Nephron progenitor cell (in vitro differentiated cells): ENCODE data around the gene MED31.
A peak's percentile ranks its signal among the peaks of the same experiment; 100 is the strongest.

Experiments
- DNase-seq: peaks from one replicate; pipeline ENCODE4 v3.0.0; 2021
- H3K27ac Mint-ChIP-seq: 2 replicates; pipeline ENCODE4 v1.8.0; 2021; ENCODE audit warnings: mild to moderate bottlenecking, moderate library complexity, mixed read lengths
- H3K27me3 Mint-ChIP-seq: 2 replicates; pipeline ENCODE4 v1.8.0; 2021; ENCODE audit warnings: mild to moderate bottlenecking, low read depth, mixed read lengths; ENCODE audit not compliant: poor library complexity
- H3K36me3 Mint-ChIP-seq: 2 replicates; pipeline ENCODE4 v1.8.0; 2021; ENCODE audit warnings: low read depth, mixed read lengths
- H3K4me1 Mint-ChIP-seq: 2 replicates; pipeline ENCODE4 v1.8.0; 2021; ENCODE audit warnings: mixed read lengths
- H3K4me3 Mint-ChIP-seq: 2 replicates; pipeline ENCODE4 v1.8.0; 2021; ENCODE audit warnings: mild to moderate bottlenecking, moderate library complexity, mixed read lengths
- H3K9me3 Mint-ChIP-seq: 2 replicates; pipeline ENCODE4 v1.8.0; 2021; ENCODE audit warnings: mild to moderate bottlenecking, moderate library complexity, mixed read lengths
- TF ChIP-seq, protein P1 (sequence below): fragments of 200-600 bp; sonication (generic); IDR thresholded peaks from 2 replicates; pipeline ENCODE4 v1.5.0; 2021; ENCODE audit warnings: antibody characterized with exemption

The MED31 gene

DNA sequence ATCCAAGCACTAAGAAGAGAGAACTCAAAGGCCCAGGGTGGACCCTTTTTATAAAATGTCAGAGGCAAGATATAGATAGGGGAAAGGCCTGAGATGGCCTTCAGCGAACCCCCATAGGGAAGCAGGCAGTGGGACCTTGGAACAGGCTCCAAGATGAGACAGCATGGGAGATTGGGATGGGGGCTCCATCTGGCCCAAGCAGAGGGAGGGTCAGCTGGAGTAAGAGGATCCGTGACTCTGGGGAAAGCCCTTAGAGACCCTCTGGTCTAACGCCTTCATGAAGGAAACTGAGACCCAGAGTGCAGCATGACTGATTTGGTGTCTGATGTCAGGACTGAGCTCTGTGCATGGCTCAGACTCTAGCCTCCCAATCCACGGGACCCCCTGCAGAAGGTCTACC is 30.9 kb upstream of the MED31 start:
- Mint-ChIP-seq H3K4me3 (no peak overlapping the region), H3K27me3 (peaks cover 44% of the 10 kb centered on the region)

GRCh38 chr17:6681671-6682070 is 30.3 kb upstream of the MED31 start:
- DNase-seq: no peak
- no peaks in the 10 kb centered on the region for H3K9me3 Mint-ChIP-seq
- no peak overlapping the region for H3K4me3 Mint-ChIP-seq
- no peaks in the 10 kb centered on the region for H3K36me3 Mint-ChIP-seq
- TF ChIP-seq, protein P1, sequence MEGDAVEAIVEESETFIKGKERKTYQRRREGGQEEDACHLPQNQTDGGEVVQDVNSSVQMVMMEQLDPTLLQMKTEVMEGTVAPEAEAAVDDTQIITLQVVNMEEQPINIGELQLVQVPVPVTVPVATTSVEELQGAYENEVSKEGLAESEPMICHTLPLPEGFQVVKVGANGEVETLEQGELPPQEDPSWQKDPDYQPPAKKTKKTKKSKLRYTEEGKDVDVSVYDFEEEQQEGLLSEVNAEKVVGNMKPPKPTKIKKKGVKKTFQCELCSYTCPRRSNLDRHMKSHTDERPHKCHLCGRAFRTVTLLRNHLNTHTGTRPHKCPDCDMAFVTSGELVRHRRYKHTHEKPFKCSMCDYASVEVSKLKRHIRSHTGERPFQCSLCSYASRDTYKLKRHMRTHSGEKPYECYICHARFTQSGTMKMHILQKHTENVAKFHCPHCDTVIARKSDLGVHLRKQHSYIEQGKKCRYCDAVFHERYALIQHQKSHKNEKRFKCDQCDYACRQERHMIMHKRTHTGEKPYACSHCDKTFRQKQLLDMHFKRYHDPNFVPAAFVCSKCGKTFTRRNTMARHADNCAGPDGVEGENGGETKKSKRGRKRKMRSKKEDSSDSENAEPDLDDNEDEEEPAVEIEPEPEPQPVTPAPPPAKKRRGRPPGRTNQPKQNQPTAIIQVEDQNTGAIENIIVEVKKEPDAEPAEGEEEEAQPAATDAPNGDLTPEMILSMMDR: no peak
- no peak overlapping the region for H3K27ac Mint-ChIP-seq
- H3K27me3 Mint-ChIP-seq: peaks cover 38% of the 10 kb centered on the region
- peaks cover 12% of the 10 kb centered on the region for H3K4me1 Mint-ChIP-seq

More for the DNA sequence above, 30.9 kb upstream of the MED31 start:
- TF ChIP-seq, protein P1: no peak
- Mint-ChIP-seq H3K27ac (no peak overlapping the region), H3K36me3 (no peaks in the 10 kb centered on the region), H3K9me3 (no peaks in the 10 kb centered on the region), H3K4me1 (peaks cover 6% of the 10 kb centered on the region)
- no peak for DNase-seq

- DNase-seq: no peak
- TF ChIP-seq, protein P1: no peak
- Mint-ChIP-seq H3K27ac (no peak overlapping the region), H3K36me3 (no peaks in the 10 kb centered on the region), H3K27me3 (peaks cover 38% of the 10 kb centered on the region), H3K9me3 (no peaks in the 10 kb centered on the region), H3K4me1 (peaks cover 17% of the 10 kb centered on the region), H3K4me3 (no peak overlapping the region)
Measured at GRCh38 chr17:6681176-6681575, 29.8 kb upstream of the MED31 start.

- no peak overlapping the region for H3K27ac Mint-ChIP-seq
- TF ChIP-seq, protein P1: no peak
Measured at GRCh38 chr17:6679241-6679640, 27.8 kb upstream of the MED31 start.

GRCh38 chr17:6677946-6678345 is 26.5 kb upstream of the MED31 start:
- Mint-ChIP-seq H3K4me3 (no peak overlapping the region), H3K9me3 (no peaks in the 10 kb centered on the region), H3K27ac (no peak overlapping the region), H3K27me3 (peaks cover 29% of the 10 kb centered on the region), H3K4me1 (peaks cover 17% of the 10 kb centered on the region), H3K36me3 (no peaks in the 10 kb centered on the region)
- DNase-seq: no peak
- TF ChIP-seq, protein P1: no peak

More at GRCh38 chr17:6679241-6679640, 27.8 kb upstream of the MED31 start:
- H3K4me3 Mint-ChIP-seq: no peak overlapping the region
- no peaks in the 10 kb centered on the region for H3K9me3 Mint-ChIP-seq
- H3K27me3 Mint-ChIP-seq: peaks cover 32% of the 10 kb centered on the region
- no peak for DNase-seq
- H3K36me3 Mint-ChIP-seq: no peaks in the 10 kb centered on the region
- H3K4me1 Mint-ChIP-seq: peaks cover 17% of the 10 kb centered on the region

- TF ChIP-seq, protein P1: no peak
- Mint-ChIP-seq H3K27me3 (peaks cover 29% of the 10 kb centered on the region), H3K4me3 (no peak overlapping the region), H3K36me3 (no peaks in the 10 kb centered on the region), H3K9me3 (no peaks in the 10 kb centered on the region), H3K27ac (no peak overlapping the region), H3K4me1 (peaks cover 17% of the 10 kb centered on the region)
- peak; percentile 40 for DNase-seq
Measured at GRCh38 chr17:6677158-6677831, 25.9 kb upstream of the MED31 start.
